Ishikawa (cell line): Measurements from ENCODE around the gene TMOD3.

Experiments
- EP300 ChIP-seq: IDR thresholded peaks from 2 replicates; pipeline ENCODE4 v1.6.1; 2012; ENCODE audit warnings: borderline replicate concordance
- NFIC ChIP-seq: IDR thresholded peaks from 2 replicates; pipeline ENCODE4 v1.6.1; 2012
- RAD21 ChIP-seq: IDR thresholded peaks from 2 replicates; pipeline ENCODE4 v1.6.1; 2012; ENCODE audit warnings: low read depth
- TAF1 ChIP-seq: IDR thresholded peaks from 2 replicates; pipeline ENCODE4 v1.6.1; 2012; ENCODE audit warnings: low read depth, mild to moderate bottlenecking
- TCF12 ChIP-seq: IDR thresholded peaks from 2 replicates; pipeline ENCODE4 v1.6.1; 2012; ENCODE audit warnings: low read depth
- ZBTB7A ChIP-seq: IDR thresholded peaks from 2 replicates; pipeline ENCODE4 v1.6.1; 2012; ENCODE audit warnings: low read depth

DNA sequence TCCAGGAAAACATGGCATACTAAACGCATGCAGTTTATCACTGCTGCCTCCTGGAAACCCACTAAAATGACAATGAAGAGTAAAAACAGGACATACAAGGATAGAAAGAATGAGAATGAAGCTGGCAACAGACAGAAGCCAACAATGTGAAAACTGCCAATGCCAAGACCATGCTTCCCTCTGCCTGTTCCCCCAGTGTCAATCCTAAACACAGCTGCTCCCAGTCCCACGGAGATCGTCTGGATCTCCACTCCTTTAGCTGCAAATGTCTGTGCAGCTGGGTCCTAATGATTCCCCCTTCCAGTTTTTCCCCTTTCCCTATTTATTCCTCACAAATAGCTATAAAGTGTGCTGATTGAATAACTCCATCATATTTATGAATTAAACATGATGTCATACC is 126.1 kb downstream of the TMOD3 start:
- TF ChIP-seq NFIC (no peak), RAD21 (no peak), ZBTB7A (no peak), TAF1 (no peak), EP300 (no peak), TCF12 (no peak)
